Skin of body (tissue), 2 donors: ENCODE results near the gene NSUN6. TPM values are rescaled to one million over a fixed set of nuclear protein-coding genes. Genes with fewer than 3 reads are reported as not detected.

ENCODE experiments used
- DNase-seq: peaks from one replicate; lab custom pipeline; 2025; lab: John Stamatoyannopoulos, UW
- total RNA-seq: library from RNA; depleted of rRNA; stranded (reverse); fragments of >200 nt; gene quantifications from one replicate; pipeline ENCODE4 v1.2.3, GENCODE V29; 2014

Gene NSUN6
- total RNA-seq, 1 donor from 2014 or later, result 23.0 TPM

GRCh38 chr10:18563003-18563726 is 88.2 kb downstream of the NSUN6 start:
- no peak for DNase-seq

GRCh38 chr10:18561861-18562551 is 89.4 kb downstream of the NSUN6 start:
- no peak for DNase-seq

- DNase-seq, result no peak
Measured at GRCh38 chr10:18557960-18558359, 93.4 kb downstream of the NSUN6 start.

- DNase-seq, result no peak
Measured at GRCh38 chr10:18556522-18557147, 94.8 kb downstream of the NSUN6 start.

- no peak for DNase-seq
Measured at GRCh38 chr10:18554479-18554878, 96.9 kb downstream of the NSUN6 start.

- DNase-seq, result no peak
Measured at GRCh38 chr10:18551473-18551872, 99.9 kb downstream of the NSUN6 start.

GRCh38 chr10:18549105-18549504 is 102.3 kb downstream of the NSUN6 start:
- DNase-seq, result no peak

- DNase-seq, result no peak
Measured at GRCh38 chr10:18545621-18546305, 105.6 kb downstream of the NSUN6 start.

GRCh38 chr10:18542832-18543231 is 108.6 kb downstream of the NSUN6 start:
- DNase-seq, result no peak

GRCh38 chr10:18540195-18540594 is 111.2 kb downstream of the NSUN6 start:
- DNase-seq, result no peak

- no peak for DNase-seq
Measured at GRCh38 chr10:18539335-18539734, 112.1 kb downstream of the NSUN6 start.

GRCh38 chr10:18533896-18534295 is 117.5 kb downstream of the NSUN6 start:
- DNase-seq, result no peak

GRCh38 chr10:18532881-18533535 is 118.4 kb downstream of the NSUN6 start:
- DNase-seq, result no peak

GRCh38 chr10:18528292-18528691 is 123.1 kb downstream of the NSUN6 start:
- no peak for DNase-seq

- DNase-seq, result no peak
Measured at GRCh38 chr10:18527687-18528086, 123.7 kb downstream of the NSUN6 start.

- no peak for DNase-seq
Measured at GRCh38 chr10:18523858-18524257, 127.5 kb downstream of the NSUN6 start.

- no peak for DNase-seq
Measured at GRCh38 chr10:18523025-18523424, 128.4 kb downstream of the NSUN6 start.

GRCh38 chr10:18516851-18517250 is 134.5 kb downstream of the NSUN6 start:
- DNase-seq, result no peak

GRCh38 chr10:18514537-18514936 is 136.8 kb downstream of the NSUN6 start:
- no peak for DNase-seq

- DNase-seq, result no peak
Measured at GRCh38 chr10:18508587-18508986, 142.8 kb downstream of the NSUN6 start.

- no peak for DNase-seq
Measured at GRCh38 chr10:18505456-18506118, 145.8 kb downstream of the NSUN6 start.
